B cell (primary cell): ENCODE measurements around the gene MAN1A1.

Experiments
- EZH2 ChIP-seq: IDR thresholded peaks from 2 replicates; pipeline ENCODE4 v1.6.1; 2012; ENCODE audit warnings: borderline replicate concordance, low read depth, mild to moderate bottlenecking, moderate library complexity, low read length; ENCODE audit not compliant: insufficient read depth, poor library complexity, severe bottlenecking
- TF ChIP-seq, protein P1 (sequence below): fragments of 200-600 bp; IDR thresholded peaks from one replicate; pipeline ENCODE4 v1.8.0; 2022; ENCODE audit warnings: antibody characterized with exemption, mild to moderate bottlenecking

GRCh38 chr6:119156757-119157505, 192.6 kb downstream of the MAN1A1 start:
- TF ChIP-seq, protein P1, sequence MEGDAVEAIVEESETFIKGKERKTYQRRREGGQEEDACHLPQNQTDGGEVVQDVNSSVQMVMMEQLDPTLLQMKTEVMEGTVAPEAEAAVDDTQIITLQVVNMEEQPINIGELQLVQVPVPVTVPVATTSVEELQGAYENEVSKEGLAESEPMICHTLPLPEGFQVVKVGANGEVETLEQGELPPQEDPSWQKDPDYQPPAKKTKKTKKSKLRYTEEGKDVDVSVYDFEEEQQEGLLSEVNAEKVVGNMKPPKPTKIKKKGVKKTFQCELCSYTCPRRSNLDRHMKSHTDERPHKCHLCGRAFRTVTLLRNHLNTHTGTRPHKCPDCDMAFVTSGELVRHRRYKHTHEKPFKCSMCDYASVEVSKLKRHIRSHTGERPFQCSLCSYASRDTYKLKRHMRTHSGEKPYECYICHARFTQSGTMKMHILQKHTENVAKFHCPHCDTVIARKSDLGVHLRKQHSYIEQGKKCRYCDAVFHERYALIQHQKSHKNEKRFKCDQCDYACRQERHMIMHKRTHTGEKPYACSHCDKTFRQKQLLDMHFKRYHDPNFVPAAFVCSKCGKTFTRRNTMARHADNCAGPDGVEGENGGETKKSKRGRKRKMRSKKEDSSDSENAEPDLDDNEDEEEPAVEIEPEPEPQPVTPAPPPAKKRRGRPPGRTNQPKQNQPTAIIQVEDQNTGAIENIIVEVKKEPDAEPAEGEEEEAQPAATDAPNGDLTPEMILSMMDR: no peak
- TF ChIP-seq EZH2: no peak
